Breast epithelium (tissue), 3 donors: Measurements from ENCODE around the gene SACS.

Experiments
- POLR2A ChIP-seq: fragments of 450-650 bp; IDR thresholded peaks from one replicate; pipeline ENCODE4 v1.6.1; 2016; ENCODE audit warnings: antibody characterized with exemption, mild to moderate bottlenecking, moderate library complexity
- POLR2AphosphoS5 ChIP-seq, 3 donors: sonication (generic); formaldehyde crosslinking; IDR thresholded peaks; one replicate each; pipeline ENCODE4 v1.6.1; 2017; ENCODE audit warnings: antibody characterized with exemption in 3 of 3
- TF ChIP-seq, protein P1 (sequence below), 3 donors: fragments of 450-650 bp; IDR thresholded peaks; one replicate each; pipeline ENCODE4 v1.5.1; 2016 to 2017; ENCODE audit warnings: antibody characterized with exemption in 3 of 3, mild to moderate bottlenecking in 3 of 3, moderate library complexity in 3 of 3

- TF ChIP-seq, protein P1, sequence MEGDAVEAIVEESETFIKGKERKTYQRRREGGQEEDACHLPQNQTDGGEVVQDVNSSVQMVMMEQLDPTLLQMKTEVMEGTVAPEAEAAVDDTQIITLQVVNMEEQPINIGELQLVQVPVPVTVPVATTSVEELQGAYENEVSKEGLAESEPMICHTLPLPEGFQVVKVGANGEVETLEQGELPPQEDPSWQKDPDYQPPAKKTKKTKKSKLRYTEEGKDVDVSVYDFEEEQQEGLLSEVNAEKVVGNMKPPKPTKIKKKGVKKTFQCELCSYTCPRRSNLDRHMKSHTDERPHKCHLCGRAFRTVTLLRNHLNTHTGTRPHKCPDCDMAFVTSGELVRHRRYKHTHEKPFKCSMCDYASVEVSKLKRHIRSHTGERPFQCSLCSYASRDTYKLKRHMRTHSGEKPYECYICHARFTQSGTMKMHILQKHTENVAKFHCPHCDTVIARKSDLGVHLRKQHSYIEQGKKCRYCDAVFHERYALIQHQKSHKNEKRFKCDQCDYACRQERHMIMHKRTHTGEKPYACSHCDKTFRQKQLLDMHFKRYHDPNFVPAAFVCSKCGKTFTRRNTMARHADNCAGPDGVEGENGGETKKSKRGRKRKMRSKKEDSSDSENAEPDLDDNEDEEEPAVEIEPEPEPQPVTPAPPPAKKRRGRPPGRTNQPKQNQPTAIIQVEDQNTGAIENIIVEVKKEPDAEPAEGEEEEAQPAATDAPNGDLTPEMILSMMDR (IDR thresholded peaks at IDR 0.05): no peak
- TF ChIP-seq POLR2AphosphoS5 (IDR thresholded peaks at IDR 0.05): no peak
- no peak for TF ChIP-seq POLR2A
These were observed 29.5 kb upstream of the SACS start for GRCh38 chr13:23462815-23463559.
